GM19467 (cell line): Measurements from ENCODE around the gene USP53.
"Not testable (repeated sequence)": the region's sequence is repeated elsewhere in the genome, so short reads cannot be mapped to it uniquely, and the experiment has no call there.

Experiments used
- ATAC-seq: cut with Tn5 transposase; IDR thresholded peaks from one replicate; pipeline ENCODE4 v1.9.1; 2021; ENCODE audit warnings: mild to moderate bottlenecking, moderate library complexity; ENCODE audit not compliant: unreplicated experiment

The USP53 gene

DNA sequence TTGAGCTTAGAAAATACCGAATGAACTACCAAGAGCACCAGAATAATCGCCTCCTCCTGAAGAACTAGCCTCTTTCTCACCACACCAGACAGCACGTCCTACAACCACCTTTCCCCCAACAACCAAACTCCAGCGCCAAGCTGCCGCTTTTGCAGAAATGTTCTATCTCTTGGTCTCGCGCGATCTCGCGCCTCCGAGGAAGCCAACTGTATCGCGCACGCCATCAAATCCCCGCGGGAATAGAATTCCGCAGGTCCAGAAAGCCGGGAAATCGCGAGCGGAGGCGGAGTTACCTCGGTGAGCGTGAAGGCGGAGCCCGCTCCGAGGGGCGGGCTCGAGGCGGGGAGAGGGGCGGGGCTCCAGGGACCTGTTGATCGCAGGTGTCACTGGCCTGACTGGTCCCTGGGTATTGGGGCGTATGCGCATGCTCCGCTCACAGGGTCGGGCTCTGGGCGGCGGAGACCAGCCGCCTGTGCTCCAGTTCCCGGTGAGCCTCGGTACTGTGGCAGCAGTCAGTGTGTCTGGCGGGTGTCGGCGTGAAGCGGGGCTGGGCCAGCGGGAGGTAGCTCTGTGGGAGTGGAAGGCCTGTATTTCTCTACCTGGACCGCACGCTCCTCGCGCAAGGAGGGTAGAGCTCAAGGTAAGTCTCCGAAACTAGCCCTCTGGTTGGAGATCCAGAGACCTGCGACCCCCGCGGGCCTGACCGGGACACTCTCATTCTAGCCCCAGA is at the start of gene USP53:
USP53 (plus strand) TSS at position 480 of the 730 bp plus-strand sequence. CDS start 27,047 bp downstream, outside the sequence.
- ATAC-seq = peak; percentile 95

DNA sequence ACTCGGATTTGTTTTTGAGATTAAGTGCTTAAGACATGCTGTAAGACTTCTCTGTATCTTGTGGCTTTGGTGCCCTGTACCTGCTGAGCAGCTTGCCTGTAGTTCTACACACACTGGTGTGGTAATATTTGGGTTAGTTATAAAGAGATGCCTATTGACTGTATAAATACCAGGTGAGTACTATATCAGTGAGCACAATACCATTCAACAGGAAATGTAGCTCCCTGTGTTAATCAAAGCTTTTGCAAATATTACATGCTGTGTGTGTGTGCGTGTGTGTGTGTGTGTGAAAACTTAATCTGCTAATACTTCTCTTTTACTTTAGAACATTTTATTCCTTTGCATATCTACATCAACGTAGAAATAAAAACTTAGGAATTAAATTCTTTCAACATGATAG is 46.7 kb upstream of the USP53 start:
- no peak for ATAC-seq

DNA sequence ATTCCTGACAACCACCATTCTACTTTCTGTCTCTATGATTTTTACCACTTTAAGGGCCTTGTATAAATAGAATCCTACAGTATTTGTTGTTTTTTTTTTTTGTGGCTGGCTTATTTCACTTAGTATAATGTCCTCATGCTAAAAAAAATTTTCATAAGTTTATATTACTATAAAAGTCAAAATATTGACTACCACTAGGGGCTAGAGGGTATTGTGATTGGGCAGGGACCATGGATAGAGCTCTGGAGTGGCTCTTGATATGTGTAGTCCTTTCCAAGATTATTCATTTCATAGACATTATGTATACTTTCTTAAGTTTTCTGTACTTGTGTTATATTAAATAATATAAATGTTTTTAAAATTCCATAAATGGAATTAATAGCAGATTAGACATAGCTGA is 42.3 kb upstream of the USP53 start:
- no peak for ATAC-seq

DNA sequence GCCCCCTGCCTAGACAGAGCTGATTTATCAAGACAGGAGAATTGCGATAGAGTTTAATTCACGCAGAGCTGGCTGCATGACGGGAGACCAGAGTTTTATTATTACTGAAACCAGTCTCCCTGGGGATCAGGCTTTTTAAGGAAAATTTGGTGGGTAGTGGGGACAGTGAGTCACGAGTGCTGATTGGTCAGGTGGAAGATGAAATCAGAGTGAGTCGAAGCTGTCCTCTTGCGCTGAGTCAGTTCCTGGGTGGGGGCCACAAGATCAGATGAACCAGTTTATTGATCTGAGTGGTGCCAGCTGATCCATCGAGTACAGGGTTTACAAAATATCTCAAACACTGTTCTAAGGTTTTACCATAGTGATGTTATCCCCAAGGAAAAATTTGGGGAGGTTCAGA is 40.3 kb upstream of the USP53 start:
- ATAC-seq = no peak

DNA sequence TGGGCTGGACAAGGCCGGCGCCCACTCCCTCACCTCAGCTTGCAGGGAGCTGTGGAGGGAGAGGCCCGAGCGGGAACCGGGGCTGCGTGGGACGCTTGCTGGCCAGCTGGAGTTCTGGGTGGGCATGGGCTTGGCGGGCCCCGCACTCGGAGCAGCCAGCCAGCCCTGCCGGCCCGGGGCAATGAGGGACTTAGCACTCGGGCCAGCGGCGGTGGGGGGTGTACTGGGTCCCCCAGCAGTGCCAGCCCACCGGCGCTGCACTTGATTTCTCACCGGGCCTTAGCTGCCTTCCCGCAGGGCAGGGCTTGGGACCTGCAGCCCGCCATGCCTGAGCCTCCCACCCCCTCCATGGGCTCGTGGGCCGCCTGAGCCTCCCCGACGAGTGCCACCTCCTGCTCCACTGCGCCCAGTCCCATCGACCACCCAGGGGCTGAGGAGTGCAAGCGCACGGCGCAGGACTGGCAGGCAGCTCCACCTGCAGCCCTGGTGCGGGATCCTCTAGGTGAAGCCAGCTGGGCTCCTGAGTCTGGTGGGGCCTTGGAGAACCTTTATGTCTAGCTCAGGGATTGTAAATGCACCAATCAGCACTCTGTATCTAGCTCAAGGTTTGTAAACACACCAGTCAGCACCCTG is 38.7 kb upstream of the USP53 start:
- ATAC-seq = not testable (repeated sequence)

DNA sequence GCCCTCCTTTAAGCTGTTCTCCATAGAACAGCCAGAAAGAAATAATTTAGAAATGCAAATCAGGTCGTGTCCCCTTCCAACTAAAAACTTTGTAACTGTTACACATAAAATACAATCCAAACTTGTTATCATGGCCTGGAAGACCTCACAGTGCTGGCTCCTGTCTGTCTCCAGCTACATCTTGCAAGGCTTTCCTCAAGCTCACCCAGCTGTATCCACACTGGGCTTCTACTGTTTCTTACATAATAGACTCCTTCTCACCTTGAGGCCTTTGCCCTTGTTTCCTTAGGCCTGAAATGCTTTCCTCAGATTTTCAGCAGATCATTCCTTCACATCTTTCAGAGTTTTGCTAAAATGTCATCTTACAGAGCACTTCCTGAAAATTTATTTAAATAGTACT is 33.5 kb upstream of the USP53 start:
- ATAC-seq = no peak

DNA sequence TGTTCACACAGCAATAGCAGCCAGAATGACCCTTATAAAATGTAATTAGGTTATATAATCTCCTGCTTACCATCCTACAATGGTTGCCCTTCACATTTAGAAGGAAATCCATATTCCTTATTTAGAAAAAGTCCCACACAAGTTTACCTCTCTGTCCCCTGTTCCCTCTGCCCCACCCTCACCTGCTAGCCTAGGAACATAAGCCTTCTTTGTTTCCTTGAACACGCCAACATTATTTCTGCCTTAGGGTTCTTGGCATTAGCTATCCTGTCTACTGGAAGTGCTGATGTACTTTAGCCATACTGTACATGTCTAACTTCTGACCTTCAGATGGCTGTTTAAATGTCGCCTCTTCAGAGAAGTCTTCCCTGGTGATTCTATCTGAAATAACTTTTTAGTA is 28.4 kb upstream of the USP53 start:
- no peak for ATAC-seq

DNA sequence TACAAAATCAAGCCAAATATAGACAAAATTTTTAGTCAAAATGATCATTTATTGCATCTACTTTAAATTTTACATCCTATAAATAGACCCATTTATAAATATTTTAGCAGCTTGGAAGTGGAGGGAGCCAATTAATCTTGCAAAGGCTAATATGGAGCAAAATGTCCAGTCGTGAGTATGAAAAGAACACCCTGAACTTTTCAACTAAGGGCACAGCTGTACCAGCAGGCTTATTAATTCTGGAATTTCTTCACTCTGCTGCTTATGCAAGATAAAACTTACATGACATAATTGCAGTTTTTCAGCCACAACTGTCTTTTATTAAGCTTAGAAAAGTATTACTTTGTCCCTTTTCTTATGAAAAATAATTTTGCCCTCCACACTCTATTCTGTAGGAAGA is 22.9 kb upstream of the USP53 start:
- ATAC-seq = no peak

DNA sequence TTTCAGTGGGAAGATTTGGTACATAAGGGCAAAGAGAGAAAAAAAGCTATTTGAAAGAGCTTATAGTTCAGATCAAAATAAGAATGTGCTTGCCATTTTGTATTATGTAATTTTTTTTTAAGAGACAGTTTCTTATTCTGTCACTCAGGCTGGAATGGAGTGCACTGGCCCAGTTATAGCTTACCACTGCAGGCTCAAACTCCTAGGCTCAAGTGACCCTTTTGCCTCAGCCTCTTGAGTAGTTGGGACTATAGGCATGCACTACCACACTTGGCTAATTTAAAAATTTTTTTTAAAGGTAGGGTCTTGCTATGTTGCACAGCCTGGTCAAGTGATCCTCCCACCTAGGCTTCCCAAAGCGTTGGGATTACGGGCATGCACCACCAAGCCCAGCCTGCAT is 22.2 kb upstream of the USP53 start:
- ATAC-seq = no peak

DNA sequence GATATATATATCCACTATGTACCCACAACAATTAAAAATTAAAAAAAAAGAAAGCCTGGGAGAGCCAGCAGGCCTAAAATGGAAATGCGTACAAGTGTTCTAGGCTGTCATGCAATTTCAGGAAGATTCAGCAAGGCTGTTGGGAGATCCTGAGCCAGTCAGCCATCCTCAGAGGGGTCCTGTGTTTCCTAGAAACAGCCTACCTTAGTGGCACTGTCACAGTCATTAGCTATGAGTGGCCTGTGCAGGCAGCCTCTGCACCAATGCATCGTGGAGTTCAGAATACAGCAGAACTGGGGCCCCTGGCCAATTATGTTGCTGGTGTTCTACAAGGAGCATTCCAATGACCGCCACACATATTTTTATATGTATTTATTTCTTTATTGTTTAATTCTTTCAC is 21.0 kb upstream of the USP53 start:
- ATAC-seq = no peak

DNA sequence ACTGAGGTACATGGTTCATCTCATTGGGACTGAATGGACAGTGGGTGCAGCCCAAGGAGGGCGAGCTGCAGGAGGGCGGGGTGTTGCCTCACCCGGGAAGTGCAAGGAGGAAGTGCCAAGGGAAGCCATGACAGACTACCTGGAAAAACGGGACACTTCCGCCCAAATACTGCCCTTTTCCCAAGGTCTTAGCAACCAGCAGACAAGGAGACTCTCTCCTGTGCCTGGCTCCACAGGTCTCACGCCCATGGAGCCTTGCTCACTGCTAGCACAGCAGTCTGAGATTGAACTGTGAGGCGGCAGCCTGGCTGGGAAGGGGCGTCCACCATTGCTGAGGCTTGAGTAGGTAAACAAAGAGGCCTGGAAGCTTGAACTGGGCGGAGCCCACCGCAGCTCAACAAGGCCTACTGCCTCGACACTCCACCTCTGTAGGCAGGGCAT is 14.7 kb upstream of the USP53 start:
- ATAC-seq = no peak

DNA sequence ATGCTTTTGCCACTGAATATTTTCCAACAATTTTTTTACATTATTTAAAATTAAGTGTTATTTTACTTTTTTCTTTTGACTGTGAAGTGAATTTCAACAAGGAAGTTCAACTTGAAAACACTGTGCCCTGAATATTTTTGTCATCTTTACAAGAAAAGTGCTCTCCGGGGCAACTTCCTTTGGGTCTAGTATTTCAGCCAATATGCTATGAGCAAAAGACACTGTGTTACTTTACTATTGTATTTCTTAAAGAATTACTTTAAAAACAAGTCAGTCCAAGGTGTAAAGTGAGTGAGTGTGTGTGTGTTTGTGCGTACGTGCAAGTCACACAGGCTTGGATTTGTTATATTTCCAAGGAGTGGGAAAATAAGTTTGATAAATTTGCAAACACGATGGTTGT is 7.6 kb upstream of the USP53 start:
- ATAC-seq = no peak

DNA sequence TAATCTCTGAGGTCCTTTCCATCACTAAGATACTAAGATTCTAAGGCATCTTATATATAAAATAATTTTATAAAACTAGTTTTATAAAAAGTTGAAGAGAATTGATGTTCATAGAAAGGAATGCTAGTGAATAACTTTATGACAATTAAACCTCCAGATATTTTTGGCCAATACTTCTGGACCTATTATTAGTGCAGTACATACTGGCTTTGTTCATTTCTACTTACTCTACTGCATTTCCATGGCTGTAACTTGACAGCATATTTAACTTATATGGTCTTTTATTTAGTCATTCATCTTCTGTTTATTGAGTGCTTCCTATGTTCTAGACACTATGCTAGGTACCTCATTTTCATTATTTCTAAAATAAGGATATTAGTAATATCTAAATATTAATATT is 6.8 kb upstream of the USP53 start:
- ATAC-seq = no peak

DNA sequence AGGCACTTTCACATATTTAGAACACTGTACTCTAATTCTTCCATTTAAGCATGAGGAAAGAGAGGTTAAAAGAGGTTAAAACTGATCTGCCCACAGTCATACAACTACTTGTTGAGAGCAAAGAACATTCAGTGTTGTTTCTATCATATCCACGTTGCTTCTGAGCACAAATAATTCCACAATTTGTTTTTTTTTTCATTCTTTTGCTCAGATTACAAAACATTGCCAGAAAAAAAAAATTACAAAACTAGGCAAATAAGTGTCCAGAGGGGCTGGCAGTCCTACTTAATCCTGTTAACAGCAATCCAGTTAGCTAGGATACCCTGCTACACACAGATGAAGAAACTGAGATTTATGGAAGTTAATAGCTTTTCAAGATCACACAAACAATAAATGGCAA is 6.3 kb upstream of the USP53 start:
- no peak for ATAC-seq

DNA sequence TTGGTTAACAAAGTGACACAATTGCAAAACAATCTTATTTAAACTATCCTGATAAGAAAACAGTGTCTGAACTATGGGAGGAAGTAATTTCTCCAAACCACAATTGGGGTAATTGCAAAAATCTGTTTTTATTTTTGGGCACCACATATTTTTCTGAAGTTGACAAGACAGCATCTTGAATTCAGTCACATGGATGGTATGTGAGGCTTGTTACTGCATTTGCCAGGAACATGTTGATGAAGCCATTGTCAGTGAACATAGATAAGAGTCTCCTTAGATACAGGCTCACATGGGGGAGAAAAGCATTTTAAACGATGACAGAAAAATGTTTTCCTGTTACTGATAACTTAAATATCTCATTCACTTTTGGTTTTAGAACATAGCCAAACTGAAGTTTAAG is 5.5 kb upstream of the USP53 start:
- ATAC-seq = no peak

DNA sequence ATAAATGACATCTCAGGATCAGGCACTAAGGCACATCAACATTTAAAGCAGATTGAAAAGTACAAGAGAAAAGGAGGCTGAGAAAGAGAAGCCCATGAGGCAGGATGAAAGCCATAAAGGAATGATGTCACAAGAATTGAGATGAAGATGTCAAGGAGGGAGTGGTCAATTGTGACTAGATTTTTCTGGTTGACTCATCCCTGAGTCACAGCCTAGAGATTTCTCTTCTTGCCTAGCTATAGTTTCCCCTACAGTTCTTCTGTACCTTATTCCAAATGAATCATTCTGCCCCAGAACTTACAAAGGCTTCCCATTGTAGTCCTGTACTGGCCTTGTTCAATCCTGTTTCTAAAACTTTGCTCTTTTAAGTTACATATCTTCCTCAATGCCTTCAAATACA is 3.4 kb upstream of the USP53 start:
- no peak for ATAC-seq

DNA sequence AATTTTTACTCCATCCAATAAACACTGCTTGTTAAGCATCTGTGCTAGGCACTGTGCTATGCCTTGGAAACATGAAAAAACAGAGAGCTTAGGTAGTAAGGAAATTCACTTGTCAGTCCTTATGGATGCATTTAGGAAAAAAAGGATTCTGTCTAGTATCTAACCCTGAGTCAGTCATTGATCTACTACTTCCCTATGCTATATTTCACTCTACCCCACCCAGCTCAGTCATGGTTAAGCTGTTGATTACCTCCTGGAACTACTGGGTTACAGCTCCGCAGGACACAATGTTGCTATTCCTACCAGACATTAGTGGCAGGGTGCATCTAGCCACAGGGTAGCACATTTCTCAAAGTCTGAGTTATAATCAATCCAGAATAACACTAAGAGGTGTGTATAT is 2.9 kb upstream of the USP53 start:
- ATAC-seq = no peak

DNA sequence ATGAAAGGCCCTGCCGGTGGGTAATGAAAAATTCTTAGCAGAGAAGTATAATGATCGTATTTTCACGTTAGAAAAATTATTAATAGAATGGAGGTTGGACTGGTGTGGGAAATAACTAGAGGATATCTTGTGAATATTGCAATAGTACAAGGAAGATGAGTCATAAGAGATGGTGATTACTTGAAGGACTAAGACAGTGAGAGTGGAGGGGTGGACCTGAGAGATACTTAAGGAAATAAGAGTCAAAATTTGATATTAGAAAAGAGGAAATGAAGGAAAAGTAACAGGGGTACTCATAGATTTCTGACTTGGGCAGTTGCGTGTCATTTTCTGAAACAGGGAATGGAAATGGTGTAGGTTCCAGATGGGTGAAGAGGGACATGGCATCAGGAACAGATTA is 1.7 kb upstream of the USP53 start:
- no peak for ATAC-seq

DNA sequence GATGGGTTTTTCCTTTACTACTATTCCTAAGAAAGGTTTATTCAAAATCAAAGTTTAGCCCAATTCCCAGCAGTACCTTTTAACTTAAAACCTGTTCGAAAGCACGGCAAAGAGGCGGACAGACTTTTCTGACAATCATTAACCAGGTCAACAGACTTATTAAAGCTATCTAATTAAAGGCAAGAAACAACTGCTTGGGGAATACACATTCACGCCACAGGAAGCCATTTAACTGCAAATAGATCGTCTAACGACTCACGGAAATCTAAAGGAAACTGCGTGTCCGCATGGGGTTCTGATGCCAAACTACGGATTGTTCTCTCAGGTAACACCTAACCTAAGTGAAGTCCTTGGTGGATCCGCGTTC is 663 bp upstream of the USP53 start:
- ATAC-seq = peak; percentile 12

DNA sequence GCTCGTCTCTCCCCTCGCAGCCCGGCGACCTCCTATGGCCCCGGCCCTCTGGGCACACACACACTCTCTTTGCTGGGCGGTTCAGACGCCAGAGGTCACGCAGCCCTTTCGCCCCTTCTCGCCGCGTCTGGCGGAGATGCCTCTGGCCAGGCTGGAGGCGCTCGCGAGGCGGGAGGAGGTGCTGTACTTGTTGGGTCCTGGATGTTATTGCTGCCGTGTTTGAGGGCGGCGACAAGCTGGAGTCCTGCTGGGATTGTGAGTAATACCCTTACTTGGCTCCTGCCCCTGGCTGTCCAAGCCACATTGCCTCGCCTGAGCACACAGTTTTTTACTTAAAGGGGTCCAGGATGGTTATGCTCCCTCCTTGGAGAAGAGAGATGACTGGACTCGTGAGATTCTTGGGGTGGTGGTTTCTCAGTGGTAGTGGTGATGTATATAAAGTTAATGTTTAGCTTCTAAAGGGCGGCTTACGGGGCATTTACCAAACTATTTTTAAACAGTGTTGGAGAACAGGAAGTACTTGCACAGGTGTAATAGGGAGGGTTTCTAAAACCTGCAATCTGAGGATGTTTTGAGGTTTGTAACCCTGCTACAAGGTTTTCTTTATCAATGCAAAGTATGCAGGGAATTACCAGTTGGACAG is 572 bp downstream of the USP53 start:
- ATAC-seq = peak; percentile 46

DNA sequence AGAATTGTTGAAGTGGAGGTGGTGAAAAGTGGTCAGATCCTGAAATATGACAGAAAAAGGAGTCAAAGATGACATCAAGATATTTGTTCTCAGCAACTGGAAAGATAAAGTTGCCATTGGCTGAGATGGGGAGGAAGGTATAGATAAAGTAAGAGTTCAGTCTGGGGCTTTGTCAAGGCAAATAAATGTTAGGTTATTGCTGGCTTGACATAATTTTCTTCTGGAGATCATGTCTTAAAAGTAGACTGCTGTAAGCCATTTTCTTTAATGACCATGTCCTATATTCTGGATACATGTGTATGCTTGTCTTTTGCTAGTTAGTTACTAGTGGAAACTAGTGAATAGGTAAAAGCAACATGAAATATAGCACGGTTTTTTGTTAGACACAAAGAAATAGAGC is 5.6 kb downstream of the USP53 start:
- ATAC-seq = no peak

DNA sequence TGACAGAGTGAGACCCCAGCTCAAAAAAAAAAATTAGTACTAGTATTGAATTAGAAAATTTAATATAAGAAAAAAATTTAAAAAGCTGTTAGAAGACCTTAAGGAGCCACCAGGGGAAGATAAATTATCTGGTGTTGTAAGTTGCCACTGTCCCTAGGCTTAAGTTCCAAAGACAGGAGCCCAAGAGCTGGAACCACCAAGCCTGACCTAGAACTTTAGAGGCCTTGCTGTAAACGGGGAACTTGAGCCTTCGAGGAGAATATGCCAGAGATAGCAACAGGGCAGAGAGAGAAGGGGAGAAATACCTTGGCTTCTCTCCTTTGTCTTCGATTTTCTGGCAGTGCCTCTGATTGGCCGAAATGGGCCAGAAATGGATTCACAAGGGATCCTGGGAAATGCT is 8.9 kb downstream of the USP53 start:
- ATAC-seq = no peak
